H7 (cell line): ENCODE results near the gene WAPL. TPM values are rescaled to one million over a fixed set of nuclear protein-coding genes. Genes with fewer than 3 reads are reported as not detected.
A peak's percentile ranks its signal among the peaks of the same experiment; 100 is the strongest.

Experiments used
- DNase-seq: peaks from one replicate; pipeline ENCODE4 v3.0.0; 2012
- H3K27me3 ChIP-seq: 2 replicates; pipeline ENCODE4 v1.6.0; 2011; ENCODE audit warnings: mild to moderate bottlenecking, low read length; ENCODE audit not compliant: control insufficient read depth, insufficient read depth
- H3K36me3 ChIP-seq: replicated peaks from 2 replicates; pipeline ENCODE4 v1.5.1; 2011; ENCODE audit warnings: low read length; ENCODE audit not compliant: control insufficient read depth, insufficient read depth
- H3K4me3 ChIP-seq: 2 replicates; pipeline ENCODE4 v1.5.1; 2011; ENCODE audit warnings: low read depth, mild to moderate bottlenecking, control low read depth, low read length, moderate library complexity; ENCODE audit not compliant: insufficient read depth
- total RNA-seq: library from RNA; depleted of rRNA; stranded (reverse); fragments of >200 nt; shearing (Covaris generic); gene quantifications from 2 replicates; pipeline ENCODE4 v1.2.3, GENCODE V29; 2014

Gene WAPL
- total RNA-seq, 1 experiment from 2014 or later: 33.5 TPM

GRCh38 chr10:86480571-86480970, 41.0 kb downstream of the WAPL start:
- no peaks in the 10 kb centered on the region; the same call in none of the 2 replicates for H3K36me3 ChIP-seq
- H3K4me3 ChIP-seq: no peak overlapping the region

GRCh38 chr10:86472061-86472460, 49.5 kb downstream of the WAPL start:
- H3K4me3 ChIP-seq: no peak overlapping the region
- no peaks in the 10 kb centered on the region for H3K27me3 ChIP-seq
- DNase-seq: no peak
- H3K36me3 ChIP-seq: peaks cover 5% of the 10 kb centered on the region

More at GRCh38 chr10:86480571-86480970, 41.0 kb downstream of the WAPL start:
- DNase-seq: no peak
- H3K27me3 ChIP-seq: no peaks in the 10 kb centered on the region

GRCh38 chr10:86461963-86462804, 59.4 kb downstream of the WAPL start:
- peak; percentile 16 for DNase-seq
- H3K36me3 ChIP-seq: peaks cover 7% of the 10 kb centered on the region
- H3K27me3 ChIP-seq: no peaks in the 10 kb centered on the region
- no peak overlapping the region for H3K4me3 ChIP-seq

- peaks cover 13% of the 10 kb centered on the region for H3K36me3 ChIP-seq
- DNase-seq: no peak
- no peak overlapping the region for H3K4me3 ChIP-seq
- H3K27me3 ChIP-seq: no peaks in the 10 kb centered on the region
Measured at GRCh38 chr10:86451604-86451960, 70.0 kb downstream of the WAPL start.

- H3K27me3 ChIP-seq: no peaks in the 10 kb centered on the region
- peaks cover 13% of the 10 kb centered on the region for H3K36me3 ChIP-seq
- DNase-seq: no peak
- H3K4me3 ChIP-seq: no peak overlapping the region
Measured at GRCh38 chr10:86450806-86451603, 70.6 kb downstream of the WAPL start.

- no peak for DNase-seq
- Histone ChIP-seq H3K27me3 (no peaks in the 10 kb centered on the region), H3K36me3 (peaks cover 15% of the 10 kb centered on the region), H3K4me3 (no peak overlapping the region)
Measured at GRCh38 chr10:86449926-86450558, 71.5 kb downstream of the WAPL start.

GRCh38 chr10:86447432-86447831, 74.2 kb downstream of the WAPL start:
- Histone ChIP-seq H3K36me3 (peaks cover 13% of the 10 kb centered on the region), H3K4me3 (no peak overlapping the region), H3K27me3 (no peaks in the 10 kb centered on the region)
- DNase-seq: no peak

- Histone ChIP-seq H3K27me3 (no peaks in the 10 kb centered on the region), H3K4me3 (no peak overlapping the region), H3K36me3 (peaks cover 13% of the 10 kb centered on the region)
- DNase-seq: no peak
Measured at GRCh38 chr10:86446987-86447386, 74.6 kb downstream of the WAPL start.

- H3K4me3 ChIP-seq: no peak overlapping the region
- H3K27me3 ChIP-seq: no peaks in the 10 kb centered on the region
- DNase-seq: no peak
- peaks cover 14% of the 10 kb centered on the region for H3K36me3 ChIP-seq
Measured at GRCh38 chr10:86446440-86446839, 75.2 kb downstream of the WAPL start.

- H3K4me3 ChIP-seq: no peak overlapping the region
- H3K27me3 ChIP-seq: no peaks in the 10 kb centered on the region
- H3K36me3 ChIP-seq: peaks cover 20% of the 10 kb centered on the region
- no peak for DNase-seq
Measured at GRCh38 chr10:86443936-86444335, 77.7 kb downstream of the WAPL start.

- DNase-seq: no peak
- no peaks in the 10 kb centered on the region for H3K27me3 ChIP-seq
- H3K4me3 ChIP-seq: no peak overlapping the region
- H3K36me3 ChIP-seq: peaks cover 17% of the 10 kb centered on the region
Measured at GRCh38 chr10:86443069-86443468, 78.5 kb downstream of the WAPL start.

- DNase-seq: no peak
- peaks cover 19% of the 10 kb centered on the region for H3K36me3 ChIP-seq
- H3K4me3 ChIP-seq: no peak overlapping the region
Measured at GRCh38 chr10:86440874-86441843, 80.4 kb downstream of the WAPL start.

GRCh38 chr10:86439544-86439943, 82.0 kb downstream of the WAPL start:
- H3K27me3 ChIP-seq: no peaks in the 10 kb centered on the region
- H3K4me3 ChIP-seq: no peak overlapping the region
- H3K36me3 ChIP-seq: peaks cover 16% of the 10 kb centered on the region
- DNase-seq: no peak

More at GRCh38 chr10:86440874-86441843, 80.4 kb downstream of the WAPL start:
- no peaks in the 10 kb centered on the region for H3K27me3 ChIP-seq
